ENCODE data around the gene MELK. TPM values are rescaled to one million over a fixed set of nuclear protein-coding genes. Genes with fewer than 3 reads are reported as not detected.
A peak's percentile ranks its signal among the peaks of the same experiment; 100 is the strongest.

MELK gene
- total and polyA plus RNA-seq, 2 of the 13 experiments (the other 11 are each of a cell fraction or from before 2014, with no cell fraction given) = 16.7 to 50.4 TPM

- no peak for TF ChIP-seq ZHX2 (IDR thresholded peaks at IDR 0.05; ENCODE audit: low read depth)
- TF ChIP-seq ZHX2 (CRISPR knock-in tag; IDR thresholded peaks at IDR 0.05; ENCODE audit: borderline replicate concordance) = no peak
- TF ChIP-seq ZNF850 (CRISPR knock-in tag; conservative IDR thresholded peaks at IDR 0.05) = no peak
- TF ChIP-seq ZNF609 (CRISPR knock-in tag; IDR thresholded peaks at IDR 0.05; ENCODE audit: borderline replicate concordance) = no peak
- TF ChIP-seq SPEN (CRISPR knock-in tag; IDR thresholded peaks at IDR 0.05; ENCODE audit: low read depth) = no peak
- TF ChIP-seq FOSL2 (CRISPR knock-in tag; IDR thresholded peaks at IDR 0.05) = peak; percentile 87
- 0 out of 4 replicates have a peak, but pooled peaks of 1 of the 2 experiments have one; percentile 21 for TF ChIP-seq POLR2A (IDR thresholded peaks at IDR 0.05; ENCODE audit: insufficient read depth in 1 of 2, low read depth in 2 of 2, low read length in 2 of 2)
- no peak for TF ChIP-seq YEATS4 (CRISPR knock-in tag; IDR thresholded peaks at IDR 0.05; ENCODE audit: borderline replicate concordance)
- no peak for TF ChIP-seq RARG (CRISPR knock-in tag; IDR thresholded peaks at IDR 0.05; ENCODE audit: low read depth)
- TF ChIP-seq CHD2 (IDR thresholded peaks at IDR 0.05; ENCODE audit: low read depth, low read length) = no peak
- no peak for TF ChIP-seq MAFG (CRISPR knock-in tag; IDR thresholded peaks at IDR 0.05)
- TF ChIP-seq FOXP1 (IDR thresholded peaks at IDR 0.05) = no peak
- TF ChIP-seq FOXP1 (CRISPR knock-in tag; IDR thresholded peaks at IDR 0.05) = no peak
- TF ChIP-seq TIGD3 (CRISPR knock-in tag; IDR thresholded peaks at IDR 0.05; ENCODE audit: borderline replicate concordance) = no peak
- peak; percentile 16; the same call in 1 of the 2 replicates for TF ChIP-seq SAP130 (CRISPR knock-in tag; IDR thresholded peaks at IDR 0.05; ENCODE audit: low read depth)
- TF ChIP-seq FOXJ3 (CRISPR knock-in tag; IDR thresholded peaks at IDR 0.05; ENCODE audit: borderline replicate concordance) = no peak
- no peak for TF ChIP-seq HOXA9 (CRISPR knock-in tag; IDR thresholded peaks at IDR 0.05; ENCODE audit: borderline replicate concordance)
- peak; percentile 45; the same call in 1 of the 2 replicates for TF ChIP-seq MAX (IDR thresholded peaks at IDR 0.05)
Measured at GRCh38 chr9:36566813-36567221, 5.9 kb upstream of the MELK start (continued).
